Body of pancreas (tissue), 4 donors: ENCODE results near the gene ACAP2. TPM values are rescaled to one million over a fixed set of nuclear protein-coding genes. Genes with fewer than 3 reads are reported as not detected.
"Not testable (repeated sequence)": the region's sequence is repeated elsewhere in the genome, so short reads cannot be mapped to it uniquely, and the experiment has no call there.

Experiments used
- ATAC-seq: fragments of 150-250 bp; one replicate; pipeline ENCODE4 v1.9.1; 2016
- DNase-seq, 4 donors: peaks; one replicate each; pipeline ENCODE4 v3.0.0-alpha.2; 2019
- H3K27ac ChIP-seq, 4 donors: fragments of 200-600 bp; sonication (generic); 1 replicate in 3 of 4; 2 replicates in 1 of 4; pipeline versions ENCODE4 v1.5.1 to v1.6.1; 2016 to 2019; ENCODE audit warnings: mild to moderate bottlenecking in 1 of 4, mixed read lengths in 1 of 4, moderate library complexity in 1 of 4
- H3K27me3 ChIP-seq, 2 donors: fragments of 200-600 bp; sonication (generic); one replicate each; pipeline ENCODE4 v1.6.0; 2016; ENCODE audit warnings: mild to moderate bottlenecking in 1 of 2
- H3K36me3 ChIP-seq, 2 donors: fragments of 200-600 bp; sonication (generic); replicated peaks in 1 of 2; 2 replicates each; pipeline ENCODE4 v1.5.1; 2016; ENCODE audit warnings: low read depth in 2 of 2; ENCODE audit not compliant: insufficient read depth in 1 of 2
- H3K4me1 ChIP-seq: fragments of 200-600 bp; sonication (generic); one replicate; pipeline ENCODE4 v1.6.0; 2016
- H3K4me3 ChIP-seq, 2 donors: fragments of 200-600 bp; sonication (generic); 1 replicate in 1 of 2; 2 replicates in 1 of 2; pipeline ENCODE4 v1.5.1; 2016 to 2019
- H3K9me3 ChIP-seq, 3 donors: fragments of 200-600 bp; sonication (generic); 1 replicate in 2 of 3; 2 replicates in 1 of 3; pipeline ENCODE4 v1.5.1; 2016
- POLR2A ChIP-seq, 3 donors: fragments of 450-650 bp; IDR thresholded peaks; one replicate each; pipeline ENCODE4 v1.6.1; 2016; ENCODE audit warnings: antibody characterized with exemption in 3 of 3, mild to moderate bottlenecking in 2 of 3
- WGBS, 2 donors: methylation state at CpG; one replicate each; pipeline ENCODE4 v1.1.5; 2017; 5-methylcytosine and 5-hydroxymethylcytosine counted together
- intact Hi-C: fragments of 100-400 bp; cut with DNase I; formaldehyde crosslinking; loops from one replicate; pipeline ENCODE4 v1.15.1; 2023
- total RNA-seq, 2 donors: library from RNA; depleted of rRNA; stranded (reverse); fragments of >200 nt; gene quantifications; one replicate each; pipeline ENCODE4 v1.1.0, GENCODE V29; 2016
- TF ChIP-seq, protein P1 (sequence below), 7 experiments: fragments of 450-650 bp in 4 of 7; fragments of 200-600 bp in 3 of 7; sonication (generic) in 3 of 7; IDR thresholded peaks; one replicate each; pipeline ENCODE4 v1.5.1; 2016 to 2019; ENCODE audit warnings: antibody characterized with exemption in 7 of 7

The ACAP2 gene
- total RNA-seq, 2 donors from 2014 or later, result 25.1 to 25.9 TPM

DNA sequence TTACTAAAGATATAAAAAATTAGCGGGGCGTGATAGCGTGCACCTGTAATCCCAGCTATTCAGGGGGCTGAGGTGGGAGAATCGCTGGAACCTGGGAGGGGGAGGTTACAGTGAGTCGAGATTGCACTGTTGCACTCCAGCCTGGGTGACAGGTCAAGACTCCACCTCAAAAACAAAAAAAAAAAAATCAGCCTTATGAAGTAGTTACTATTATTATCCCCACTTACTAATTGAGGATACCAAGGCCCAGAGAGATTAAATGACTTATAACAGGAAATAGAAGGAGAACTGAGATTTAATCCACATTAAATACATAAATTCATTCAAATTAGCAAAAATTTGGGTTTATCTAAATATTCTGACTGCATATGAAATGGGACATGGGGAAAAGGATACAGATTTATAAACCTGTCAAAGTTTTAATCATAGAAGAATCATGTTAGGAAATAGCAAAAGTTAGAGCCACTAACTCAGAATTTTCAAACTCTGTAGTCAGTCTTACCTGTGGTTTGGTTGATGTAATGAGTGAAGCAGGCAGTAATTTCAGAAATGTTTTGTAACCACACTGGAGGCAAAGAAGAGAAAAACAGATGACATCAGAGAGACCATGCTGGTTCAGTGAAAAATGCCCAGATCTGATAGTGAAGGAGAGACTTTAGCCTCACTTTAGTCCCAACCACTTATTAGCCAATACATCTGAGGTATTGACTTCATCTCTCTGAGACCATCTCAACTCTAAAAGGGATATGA, 25.0 kb upstream of the ACAP2 start:
- ATAC-seq (no peak), DNase-seq (no peak)
- TF ChIP-seq, protein P1, sequence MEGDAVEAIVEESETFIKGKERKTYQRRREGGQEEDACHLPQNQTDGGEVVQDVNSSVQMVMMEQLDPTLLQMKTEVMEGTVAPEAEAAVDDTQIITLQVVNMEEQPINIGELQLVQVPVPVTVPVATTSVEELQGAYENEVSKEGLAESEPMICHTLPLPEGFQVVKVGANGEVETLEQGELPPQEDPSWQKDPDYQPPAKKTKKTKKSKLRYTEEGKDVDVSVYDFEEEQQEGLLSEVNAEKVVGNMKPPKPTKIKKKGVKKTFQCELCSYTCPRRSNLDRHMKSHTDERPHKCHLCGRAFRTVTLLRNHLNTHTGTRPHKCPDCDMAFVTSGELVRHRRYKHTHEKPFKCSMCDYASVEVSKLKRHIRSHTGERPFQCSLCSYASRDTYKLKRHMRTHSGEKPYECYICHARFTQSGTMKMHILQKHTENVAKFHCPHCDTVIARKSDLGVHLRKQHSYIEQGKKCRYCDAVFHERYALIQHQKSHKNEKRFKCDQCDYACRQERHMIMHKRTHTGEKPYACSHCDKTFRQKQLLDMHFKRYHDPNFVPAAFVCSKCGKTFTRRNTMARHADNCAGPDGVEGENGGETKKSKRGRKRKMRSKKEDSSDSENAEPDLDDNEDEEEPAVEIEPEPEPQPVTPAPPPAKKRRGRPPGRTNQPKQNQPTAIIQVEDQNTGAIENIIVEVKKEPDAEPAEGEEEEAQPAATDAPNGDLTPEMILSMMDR (IDR thresholded peaks at IDR 0.05), result no peak
- TF ChIP-seq POLR2A (IDR thresholded peaks at IDR 0.05), result no peak
- no peak overlapping the region for H3K4me3 ChIP-seq
- H3K27me3 ChIP-seq, result no peaks in the 10 kb centered on the region
- intact Hi-C loops, result no loop called here
- no peaks in the 10 kb centered on the region for H3K9me3 ChIP-seq
- H3K36me3 ChIP-seq, result no peaks in the 10 kb centered on the region
- no peak overlapping the region for H3K27ac ChIP-seq
- H3K4me1 ChIP-seq, result no peaks in the 10 kb centered on the region
- 89 to 93% methylated on average over 5 of the region's 5 CpGs for WGBS, 2 donors

GRCh38 chr3:195466251-195466650, 23.4 kb upstream of the ACAP2 start:
- DNase-seq (no peak), ATAC-seq (no peak)
- Histone ChIP-seq H3K4me3 (no peak overlapping the region), H3K4me1 (no peaks in the 10 kb centered on the region), H3K27me3 (no peaks in the 10 kb centered on the region), H3K9me3 (no peaks in the 10 kb centered on the region), H3K36me3 (no peaks in the 10 kb centered on the region), H3K27ac (no peak overlapping the region)
- intact Hi-C loops, result no loop called here
- WGBS, 2 donors, result 53 to 55% methylated on average over 4 of the region's 4 CpGs
- no peak for TF ChIP-seq POLR2A (IDR thresholded peaks at IDR 0.05)
- TF ChIP-seq, protein P1 (IDR thresholded peaks at IDR 0.05), result no peak

DNA sequence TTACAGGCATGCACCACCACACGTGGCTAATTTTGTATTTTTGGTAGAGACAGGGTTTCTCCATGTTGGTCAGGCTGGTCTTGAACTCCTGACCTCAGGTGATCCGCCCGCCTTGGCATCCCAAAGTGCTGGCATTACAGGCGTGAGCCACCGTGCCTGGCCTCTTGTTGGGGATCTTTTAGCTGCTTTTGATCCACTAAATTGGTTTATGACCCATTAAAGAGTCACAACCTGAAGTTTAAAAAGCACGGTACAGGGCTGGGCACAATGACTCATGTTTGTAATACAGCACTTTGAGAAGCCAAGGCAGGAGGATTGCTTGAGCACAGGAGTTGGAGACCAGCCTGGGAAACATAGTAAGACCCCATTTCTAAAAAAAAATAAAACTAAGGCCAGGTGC, 20.1 kb upstream of the ACAP2 start:
- H3K27ac ChIP-seq, H3K27me3 ChIP-seq, H3K36me3 ChIP-seq, DNase-seq, H3K9me3 ChIP-seq, ATAC-seq, H3K4me3 ChIP-seq, intact Hi-C loops, H3K4me1 ChIP-seq: not testable (repeated sequence)
- WGBS, 2 donors, result 74 to 80% methylated on average over 4 to 6 of the region's 6 CpGs

GRCh38 chr3:195462308-195462610, 19.4 kb upstream of the ACAP2 start:
- Histone ChIP-seq H3K36me3 (no peaks in the 10 kb centered on the region), H3K4me1 (no peaks in the 10 kb centered on the region), H3K27me3 (no peaks in the 10 kb centered on the region), H3K4me3 (no peak overlapping the region), H3K9me3 (no peaks in the 10 kb centered on the region), H3K27ac (no peak overlapping the region)
- DNase-seq (no peak), ATAC-seq (no peak)
- no peak for TF ChIP-seq POLR2A (IDR thresholded peaks at IDR 0.05)
- TF ChIP-seq, protein P1 (IDR thresholded peaks at IDR 0.05), result no peak
- intact Hi-C loops, result no loop called here
- 75 to 89% methylated on average over 3 of the region's 3 CpGs for WGBS, 2 donors

- Histone ChIP-seq H3K4me3 (no peak overlapping the region), H3K27ac (no peak overlapping the region), H3K27me3 (no peaks in the 10 kb centered on the region), H3K36me3 (no peaks in the 10 kb centered on the region), H3K4me1 (no peaks in the 10 kb centered on the region), H3K9me3 (no peaks in the 10 kb centered on the region)
- TF ChIP-seq POLR2A (IDR thresholded peaks at IDR 0.05), result no peak
- TF ChIP-seq, protein P1 (IDR thresholded peaks at IDR 0.05), result no peak
- ATAC-seq, result no peak
- no peak for DNase-seq
- intact Hi-C loops, result no loop called here
- 54 to 65% methylated on average over 5 to 7 of the region's 7 CpGs for WGBS, 2 donors
Measured at GRCh38 chr3:195461594-195462307, 18.9 kb upstream of the ACAP2 start.
